ENCODE measurements around the gene SRSF9.

- TF ChIP-seq POLR2A (IDR thresholded peaks at IDR 0.05) (no peak), CTCF (IDR thresholded peaks at IDR 0.05) (no peak)
Measured at GRCh38 chr12:120438495-120439198, 30.9 kb downstream of the SRSF9 start.

Measured in lower leg skin (tissue), 3 donors.